ENCODE measurements around the gene LIME1. TPM values are rescaled to one million over a fixed set of nuclear protein-coding genes. Genes with fewer than 3 reads are reported as not detected.

Gene LIME1, protein sequence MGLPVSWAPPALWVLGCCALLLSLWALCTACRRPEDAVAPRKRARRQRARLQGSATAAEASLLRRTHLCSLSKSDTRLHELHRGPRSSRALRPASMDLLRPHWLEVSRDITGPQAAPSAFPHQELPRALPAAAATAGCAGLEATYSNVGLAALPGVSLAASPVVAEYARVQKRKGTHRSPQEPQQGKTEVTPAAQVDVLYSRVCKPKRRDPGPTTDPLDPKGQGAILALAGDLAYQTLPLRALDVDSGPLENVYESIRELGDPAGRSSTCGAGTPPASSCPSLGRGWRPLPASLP
- 2.4 and 3.6 TPM in 2 replicates for total RNA-seq (2014; rRNA removed; shearing (Covaris generic))

DNA sequence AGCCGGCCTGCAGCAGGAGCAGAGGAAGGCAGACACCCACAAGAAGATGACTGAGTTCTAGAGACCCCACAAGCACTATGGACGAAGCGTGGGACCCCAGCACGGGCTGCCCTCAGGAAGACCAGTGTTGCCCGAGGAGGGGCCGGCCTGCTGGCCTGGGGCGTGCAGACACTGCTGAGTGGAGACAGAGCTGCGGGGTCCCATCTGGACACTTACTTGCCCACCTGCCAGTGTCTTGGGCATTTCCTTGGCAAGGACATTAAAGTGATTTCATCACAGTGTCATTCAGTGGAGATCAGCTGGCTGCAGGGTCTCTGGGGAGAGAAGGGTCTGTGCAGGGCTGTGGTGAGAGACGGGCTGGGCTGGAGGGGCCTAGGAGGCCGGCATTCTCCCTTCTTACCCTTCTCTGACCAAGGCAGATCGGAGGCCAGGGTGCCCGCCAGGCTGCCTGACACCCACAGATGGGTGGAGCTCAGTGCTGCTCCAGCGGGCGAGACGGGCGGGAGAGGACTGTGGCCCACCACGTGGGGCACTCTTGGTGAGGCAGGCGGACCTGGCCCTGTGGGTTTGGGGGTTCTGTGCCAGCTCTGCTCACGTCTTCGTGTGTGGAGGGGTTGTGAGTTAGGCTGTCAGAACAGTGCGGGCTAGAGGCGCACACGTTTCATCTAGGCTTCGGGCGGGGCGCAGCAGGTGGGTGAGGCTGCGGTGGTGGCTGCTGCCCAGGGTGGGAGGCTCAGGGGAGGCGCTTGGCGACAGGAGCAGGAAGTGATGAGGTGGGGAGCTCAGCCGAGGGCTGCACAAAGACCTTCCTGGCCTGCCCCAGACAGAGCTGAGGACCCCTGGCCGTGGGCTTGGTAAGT lies at the start of gene LIME1:
Gene LIME1 (plus strand): TSS at position 806 of the 860 bp plus-strand sequence. CDS start 886 bp downstream, outside the sequence.
- DNase-seq (ENCODE audit: low read depth) = no peak

DNA sequence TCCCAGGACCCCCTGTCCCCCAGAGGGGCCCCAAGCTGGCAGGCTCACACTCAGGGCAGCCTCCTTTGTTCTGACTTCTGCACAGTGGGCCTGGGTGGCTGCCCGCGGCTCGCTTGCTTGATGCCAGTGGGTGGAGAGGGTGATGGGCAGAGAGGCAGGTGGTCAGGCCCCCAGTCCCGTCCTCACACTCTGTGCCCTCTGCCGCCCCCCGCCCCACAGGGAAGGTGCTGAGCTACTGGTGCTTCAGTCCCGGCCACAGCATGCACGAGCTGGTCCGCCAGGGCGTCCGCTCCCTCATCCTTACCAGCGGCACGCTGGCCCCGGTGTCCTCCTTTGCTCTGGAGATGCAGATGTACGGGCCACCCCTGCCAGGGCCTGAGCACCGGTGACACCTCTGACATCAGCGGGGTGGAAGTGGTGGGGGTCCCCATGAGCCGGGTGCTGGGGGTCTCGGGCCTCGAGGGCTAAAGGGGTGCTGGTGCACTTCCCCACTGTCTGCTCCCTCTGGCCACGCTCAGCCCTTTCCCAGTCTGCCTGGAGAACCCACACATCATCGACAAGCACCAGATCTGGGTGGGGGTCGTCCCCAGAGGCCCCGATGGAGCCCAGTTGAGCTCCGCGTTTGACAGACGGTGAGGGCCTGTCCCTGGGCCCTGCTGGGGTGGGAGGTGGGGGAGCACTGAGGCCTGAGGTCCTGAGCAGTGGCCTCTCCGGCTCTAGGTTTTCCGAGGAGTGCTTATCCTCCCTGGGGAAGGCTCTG lies 48.9 kb upstream of the LIME1 start:
- no peak for DNase-seq (ENCODE audit: low read depth)

DNA sequence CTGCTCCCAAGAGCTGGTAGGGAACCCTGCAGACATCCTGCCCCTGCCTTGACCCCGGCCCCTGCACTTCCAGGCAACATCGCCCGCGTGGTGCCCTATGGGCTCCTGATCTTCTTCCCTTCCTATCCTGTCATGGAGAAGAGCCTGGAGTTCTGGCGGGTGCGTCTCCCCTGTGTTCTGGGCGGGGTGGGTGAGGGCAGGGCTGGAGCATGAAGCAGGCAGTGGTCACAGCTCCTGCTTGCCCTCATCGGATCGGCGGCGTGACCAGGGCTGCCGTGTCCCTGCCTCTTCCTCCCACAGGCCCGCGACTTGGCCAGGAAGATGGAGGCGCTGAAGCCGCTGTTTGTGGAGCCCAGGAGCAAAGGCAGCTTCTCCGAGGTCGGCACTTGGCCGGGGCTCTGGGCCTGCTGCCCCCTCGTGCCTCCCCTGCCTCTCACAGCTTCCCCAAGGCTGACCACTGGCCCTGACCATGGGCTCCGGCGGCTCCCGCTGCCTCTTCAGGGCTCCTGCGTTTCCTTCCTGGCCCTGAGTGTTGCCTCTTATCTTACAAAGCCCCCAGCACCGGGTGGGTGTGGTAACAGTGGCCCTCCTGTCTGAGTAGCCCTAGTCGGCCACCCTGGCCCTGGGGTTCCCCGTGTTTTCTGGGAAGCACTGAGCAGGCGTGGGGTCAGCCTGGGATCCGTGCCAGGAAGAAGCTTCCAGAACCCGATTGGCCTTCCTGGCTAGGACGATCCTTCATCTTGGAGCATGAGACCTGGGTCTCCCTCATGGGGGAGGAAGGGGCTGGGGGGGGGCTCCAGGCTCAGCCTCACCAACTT lies 48.0 kb upstream of the LIME1 start:
- no peak for DNase-seq (ENCODE audit: low read depth)

DNA sequence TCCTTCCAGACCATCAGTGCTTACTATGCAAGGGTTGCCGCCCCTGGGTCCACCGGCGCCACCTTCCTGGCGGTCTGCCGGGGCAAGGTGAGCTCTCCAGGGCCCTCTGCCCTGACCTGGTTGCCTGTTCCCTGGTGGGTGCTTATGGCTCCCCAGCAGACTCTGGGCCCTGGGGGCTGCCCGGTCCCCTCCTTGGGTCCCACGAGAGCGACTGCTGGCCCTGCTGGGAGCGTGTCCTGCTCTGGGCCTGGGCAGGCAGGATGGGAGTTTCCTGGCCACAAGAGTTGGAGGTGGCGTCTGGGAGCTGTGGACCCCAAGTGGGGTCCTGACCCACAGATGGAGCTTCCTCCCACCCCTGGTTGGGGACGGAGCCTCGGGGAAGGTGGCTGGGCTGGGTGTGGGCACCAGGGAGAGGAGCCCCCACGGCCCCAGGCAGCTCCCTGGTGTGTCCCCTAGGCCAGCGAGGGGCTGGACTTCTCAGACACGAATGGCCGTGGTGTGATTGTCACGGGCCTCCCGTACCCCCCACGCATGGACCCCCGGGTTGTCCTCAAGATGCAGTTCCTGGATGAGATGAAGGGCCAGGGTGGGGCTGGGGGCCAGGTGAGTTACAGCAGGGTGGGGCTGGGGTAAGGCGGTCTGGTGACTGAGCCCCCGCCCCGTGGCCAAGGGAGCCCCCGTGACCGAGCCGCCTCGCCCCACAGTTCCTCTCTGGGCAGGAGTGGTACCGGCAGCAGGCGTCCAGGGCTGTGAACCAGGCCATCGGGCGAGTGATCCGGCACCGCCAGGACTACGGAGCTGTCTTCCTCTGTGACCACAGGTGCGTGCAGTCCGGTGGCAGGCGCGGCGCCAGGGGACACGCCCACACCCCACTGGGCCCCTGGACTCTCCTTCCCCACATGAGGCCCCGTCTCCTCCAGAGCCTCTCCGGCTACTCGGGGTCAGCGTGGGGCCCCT lies 47.1 kb upstream of the LIME1 start:
- DNase-seq (ENCODE audit: low read depth) = peak; percentile 8

DNA sequence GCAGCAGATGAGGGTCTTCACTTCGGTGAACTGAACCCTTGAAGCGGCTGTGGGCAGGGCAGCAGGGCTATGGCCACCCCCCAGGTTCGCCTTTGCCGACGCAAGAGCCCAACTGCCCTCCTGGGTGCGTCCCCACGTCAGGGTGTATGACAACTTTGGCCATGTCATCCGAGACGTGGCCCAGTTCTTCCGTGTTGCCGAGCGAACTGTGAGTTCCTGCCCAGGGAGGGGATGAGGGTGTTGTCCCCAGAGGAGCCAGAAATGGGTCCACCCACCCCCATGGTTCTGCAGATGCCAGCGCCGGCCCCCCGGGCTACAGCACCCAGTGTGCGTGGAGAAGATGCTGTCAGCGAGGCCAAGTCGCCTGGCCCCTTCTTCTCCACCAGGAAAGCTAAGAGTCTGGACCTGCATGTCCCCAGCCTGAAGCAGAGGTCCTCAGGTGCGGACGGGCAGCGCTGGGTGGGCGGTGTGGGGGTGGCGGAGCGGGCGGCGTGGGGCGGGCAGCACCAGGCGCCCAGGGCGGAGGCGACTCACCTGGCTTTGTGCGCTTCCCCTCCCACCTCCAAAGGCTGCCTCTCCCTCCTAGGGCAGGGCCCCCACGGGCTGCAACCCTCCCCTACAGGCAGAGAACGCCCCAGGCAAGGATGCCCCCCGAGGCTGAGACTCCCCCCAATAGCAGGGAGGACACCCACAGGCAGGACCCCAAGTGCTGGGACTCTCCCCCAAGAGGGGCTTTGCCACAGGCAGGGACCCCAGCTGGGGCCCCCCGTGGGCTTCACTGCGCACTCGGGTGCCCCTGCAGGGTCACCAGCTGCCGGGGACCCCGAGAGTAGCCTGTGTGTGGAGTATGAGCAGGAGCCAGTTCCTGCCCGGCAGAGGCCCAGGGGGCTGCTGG lies 46.2 kb upstream of the LIME1 start:
- DNase-seq (ENCODE audit: low read depth) = no peak

DNA sequence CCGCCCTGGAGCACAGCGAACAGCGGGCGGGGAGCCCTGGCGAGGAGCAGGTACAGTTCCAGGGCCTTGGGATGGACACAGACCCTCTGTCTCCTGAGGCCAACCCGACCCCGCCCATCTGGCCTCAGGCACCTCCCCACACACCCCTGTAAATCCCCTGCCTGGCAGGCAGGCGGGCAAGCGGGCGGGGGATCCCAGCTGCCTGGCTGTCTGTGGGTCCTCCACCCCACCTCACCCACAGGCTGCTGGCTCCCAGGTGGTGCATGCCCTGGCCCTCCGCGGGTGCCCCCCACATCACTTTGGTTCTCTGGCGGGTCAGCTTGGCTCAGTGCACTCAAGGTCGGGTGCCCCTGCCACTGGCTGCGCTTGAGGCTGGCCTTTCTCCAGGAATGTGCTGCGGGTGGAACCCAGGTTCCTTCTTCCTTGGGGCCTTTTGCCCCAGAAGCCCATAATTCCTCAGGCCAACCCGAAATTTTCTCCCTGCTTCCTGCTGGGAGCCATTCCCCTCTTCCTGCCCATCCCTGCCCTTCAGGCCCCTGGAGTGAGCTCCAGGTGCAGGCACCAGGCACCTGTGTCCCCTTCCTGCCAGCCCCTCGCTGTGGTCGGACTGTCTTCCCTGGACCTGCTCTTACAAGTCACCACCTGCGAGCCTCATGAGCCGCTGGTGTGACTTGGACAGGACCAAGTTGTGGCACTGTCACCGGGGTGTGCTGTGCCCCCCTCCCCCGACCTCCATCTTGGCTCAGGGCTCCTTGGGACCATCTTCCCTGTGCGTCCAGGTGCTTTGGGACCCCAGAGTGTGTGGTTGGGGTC lies 45.4 kb upstream of the LIME1 start:
- no peak for DNase-seq (ENCODE audit: low read depth)

DNA sequence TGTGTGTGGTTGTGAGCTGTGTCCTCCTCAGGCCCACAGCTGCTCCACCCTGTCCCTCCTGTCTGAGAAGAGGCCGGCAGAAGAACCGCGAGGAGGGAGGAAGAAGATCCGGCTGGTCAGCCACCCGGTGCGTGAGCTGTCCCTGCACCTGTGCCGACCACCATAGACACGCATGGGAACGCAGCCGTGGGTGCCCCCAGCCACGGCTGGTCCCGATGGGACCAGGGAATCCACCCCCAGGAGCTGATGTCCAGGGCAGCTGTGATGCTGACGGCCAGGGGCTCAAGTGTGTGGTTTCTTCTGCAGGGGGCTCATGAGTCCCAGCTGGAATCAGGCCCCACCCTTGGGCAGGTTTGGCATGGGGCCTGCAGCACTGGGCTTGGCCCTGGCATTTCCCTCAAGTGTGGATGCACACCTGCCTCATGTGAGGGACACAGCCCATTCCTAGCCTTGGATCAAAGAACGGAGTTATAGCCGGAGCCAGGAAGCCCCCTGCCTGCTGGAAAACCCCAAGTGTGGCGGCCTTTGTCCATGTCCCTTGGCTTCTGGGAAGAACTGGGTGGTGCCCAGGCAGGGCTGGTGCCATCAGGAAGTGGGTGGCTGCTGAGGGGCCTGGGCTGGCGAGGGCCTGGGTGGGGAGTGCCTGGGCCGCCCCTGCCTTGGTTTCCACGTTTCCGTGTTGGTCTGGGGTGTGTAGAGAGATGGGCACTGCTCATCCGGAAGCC lies 44.6 kb upstream of the LIME1 start:
- no peak for DNase-seq (ENCODE audit: low read depth)

DNA sequence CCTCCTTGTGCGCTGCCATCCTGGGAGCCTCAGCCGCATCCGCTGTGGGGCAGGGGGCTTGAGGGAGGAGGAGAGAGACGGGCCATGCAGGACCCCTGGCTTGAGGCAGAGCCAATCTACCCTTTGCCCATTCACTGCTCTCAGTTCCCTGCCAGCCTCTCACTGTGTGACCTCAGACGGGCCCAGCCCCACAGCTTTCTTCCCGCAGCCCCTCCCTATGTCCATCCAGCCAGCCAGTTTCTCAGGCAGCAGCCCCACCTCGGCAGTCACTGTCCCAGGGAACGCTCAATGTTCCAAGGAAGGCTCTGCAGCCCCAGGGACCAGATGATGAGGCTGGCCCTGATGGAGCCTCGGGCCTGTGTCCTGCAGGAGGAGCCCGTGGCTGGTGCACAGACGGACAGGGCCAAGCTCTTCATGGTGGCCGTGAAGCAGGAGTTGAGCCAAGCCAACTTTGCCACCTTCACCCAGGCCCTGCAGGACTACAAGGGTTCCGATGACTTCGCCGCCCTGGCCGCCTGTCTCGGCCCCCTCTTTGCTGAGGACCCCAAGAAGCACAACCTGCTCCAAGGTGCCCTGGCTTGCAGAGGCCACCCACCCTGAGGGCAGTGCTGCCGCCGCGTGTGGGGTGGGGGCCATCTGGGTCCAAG lies 43.9 kb upstream of the LIME1 start:
- DNase-seq (ENCODE audit: low read depth) = no peak

DNA sequence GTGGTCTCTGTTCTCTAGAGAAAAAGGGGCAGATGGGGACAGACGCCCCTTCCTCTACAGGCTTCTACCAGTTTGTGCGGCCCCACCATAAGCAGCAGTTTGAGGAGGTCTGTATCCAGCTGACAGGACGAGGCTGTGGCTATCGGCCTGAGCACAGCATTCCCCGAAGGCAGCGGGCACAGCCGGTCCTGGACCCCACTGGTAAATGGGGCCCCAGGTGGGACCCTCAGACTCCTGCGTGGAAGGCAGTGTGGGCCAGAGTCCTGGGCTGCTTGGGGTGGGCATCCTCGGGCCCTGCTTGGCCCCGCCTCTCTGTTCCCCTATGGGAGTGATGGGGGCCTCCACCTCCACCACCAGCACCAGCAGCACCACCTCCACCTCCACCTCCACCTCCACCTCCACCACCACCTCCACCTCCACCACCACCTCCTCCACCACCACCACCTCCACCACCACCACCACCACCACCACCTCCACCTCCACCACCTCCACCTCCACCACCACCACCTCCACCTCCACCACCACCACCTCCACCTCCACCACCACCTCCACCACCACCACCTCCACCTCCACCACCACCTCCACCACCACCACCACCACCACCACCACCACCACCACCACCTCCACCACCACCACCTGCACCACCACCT lies 43.3 kb upstream of the LIME1 start:
- no peak for DNase-seq (ENCODE audit: low read depth)

DNA sequence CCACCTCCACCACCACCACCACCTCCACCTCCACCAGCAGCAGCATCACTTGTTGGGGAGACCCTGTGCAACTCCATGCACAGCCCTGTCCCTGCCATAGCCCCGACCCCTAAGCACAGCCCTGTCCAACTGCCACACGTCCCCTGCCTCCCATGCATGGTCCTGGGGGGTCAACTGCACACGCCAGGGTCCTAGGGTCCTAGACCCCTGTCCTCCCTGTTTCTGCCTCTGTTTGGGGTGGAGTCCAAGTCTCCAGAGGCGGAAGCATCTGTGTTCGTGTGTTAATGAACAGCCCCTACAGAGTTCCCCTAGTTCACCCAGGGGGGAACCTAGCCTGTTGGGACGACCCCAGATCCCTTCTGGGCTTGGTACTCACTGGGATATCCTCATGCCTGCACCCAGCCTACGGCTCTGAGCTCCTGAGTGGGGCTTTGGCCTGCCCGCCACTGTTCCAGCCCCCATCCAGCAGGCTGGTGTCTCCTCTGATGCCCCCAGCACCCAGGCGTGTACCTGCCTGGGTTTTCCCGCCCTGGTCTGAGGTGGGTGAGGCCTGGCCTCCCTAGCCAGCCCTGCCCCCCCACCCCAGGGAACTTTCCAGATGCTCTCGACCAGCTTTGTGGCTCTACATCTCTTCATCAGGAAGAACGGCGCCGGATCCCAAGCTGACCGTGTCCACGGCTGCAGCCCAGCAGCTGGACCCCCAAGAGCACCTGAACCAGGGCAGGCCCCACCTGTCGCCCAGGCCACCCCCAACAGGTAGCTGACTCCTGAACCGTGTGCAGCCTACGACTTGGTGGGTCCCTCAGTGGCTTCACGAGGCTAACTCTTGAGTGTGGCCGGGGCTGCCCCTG lies 42.5 kb upstream of the LIME1 start:
- DNase-seq (ENCODE audit: low read depth) = no peak

DNA sequence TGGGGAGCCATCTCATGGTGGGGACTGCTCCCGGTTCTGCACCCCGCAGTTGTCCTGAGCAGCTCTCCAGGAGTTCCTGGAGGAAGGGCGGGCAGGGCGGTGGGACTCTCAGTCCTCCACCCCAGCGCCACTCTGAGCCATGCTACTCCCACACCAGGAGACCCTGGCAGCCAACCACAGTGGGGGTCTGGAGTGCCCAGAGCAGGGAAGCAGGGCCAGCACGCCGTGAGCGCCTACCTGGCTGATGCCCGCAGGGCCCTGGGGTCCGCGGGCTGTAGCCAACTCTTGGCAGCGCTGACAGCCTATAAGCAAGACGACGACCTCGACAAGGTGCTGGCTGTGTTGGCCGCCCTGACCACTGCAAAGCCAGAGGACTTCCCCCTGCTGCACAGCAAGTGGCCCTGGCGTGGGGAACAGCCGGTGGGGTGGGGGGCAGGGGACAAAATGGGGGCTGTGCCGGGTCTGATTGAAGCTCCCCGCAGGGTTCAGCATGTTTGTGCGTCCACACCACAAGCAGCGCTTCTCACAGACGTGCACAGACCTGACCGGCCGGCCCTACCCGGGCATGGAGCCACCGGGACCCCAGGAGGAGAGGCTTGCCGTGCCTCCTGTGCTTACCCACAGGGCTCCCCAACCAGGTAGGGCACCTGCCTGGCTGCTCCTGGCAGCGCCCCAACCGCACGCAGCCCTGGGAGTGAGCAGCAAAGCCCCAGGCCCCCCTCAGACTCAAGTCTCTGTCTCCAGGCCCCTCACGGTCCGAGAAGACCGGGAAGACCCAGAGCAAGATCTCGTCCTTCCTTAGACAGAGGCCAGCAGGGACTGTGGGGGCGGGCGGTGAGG lies 41.7 kb upstream of the LIME1 start:
- DNase-seq (ENCODE audit: low read depth) = no peak

DNA sequence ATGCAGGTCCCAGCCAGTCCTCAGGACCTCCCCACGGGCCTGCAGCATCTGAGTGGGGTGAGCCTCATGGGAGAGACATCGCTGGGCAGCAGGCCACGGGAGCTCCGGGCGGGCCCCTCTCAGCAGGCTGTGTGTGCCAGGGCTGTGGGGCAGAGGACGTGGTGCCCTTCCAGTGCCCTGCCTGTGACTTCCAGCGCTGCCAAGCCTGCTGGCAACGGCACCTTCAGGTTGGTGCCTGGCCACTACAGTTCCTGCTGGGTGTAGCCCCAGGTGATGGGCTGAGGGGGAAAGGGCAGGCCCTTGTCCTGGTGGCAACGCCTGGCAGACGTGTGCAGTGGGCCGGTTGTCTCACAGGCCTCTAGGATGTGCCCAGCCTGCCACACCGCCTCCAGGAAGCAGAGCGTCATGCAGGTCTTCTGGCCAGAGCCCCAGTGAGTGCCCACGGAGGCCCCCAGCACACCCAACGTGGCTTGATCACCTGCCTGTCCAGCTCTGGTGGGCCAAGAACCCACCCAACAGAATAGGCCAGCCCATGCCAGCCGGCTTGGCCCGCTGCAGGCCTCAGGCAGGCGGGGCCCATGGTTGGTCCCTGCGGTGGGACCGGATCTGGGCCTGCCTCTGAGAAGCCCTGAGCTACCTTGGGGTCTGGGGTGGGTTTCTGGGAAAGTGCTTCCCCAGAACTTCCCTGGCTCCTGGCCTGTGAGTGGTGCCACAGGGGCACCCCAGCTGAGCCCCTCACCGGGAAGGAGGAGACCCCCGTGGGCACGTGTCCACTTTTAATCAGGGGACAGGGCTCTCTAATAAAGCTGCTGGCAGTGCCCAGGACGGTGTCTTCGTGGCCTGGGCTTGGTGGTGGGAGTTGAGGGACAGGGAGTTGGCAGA lies 40.8 kb upstream of the LIME1 start:
- no peak for DNase-seq (ENCODE audit: low read depth)

DNA sequence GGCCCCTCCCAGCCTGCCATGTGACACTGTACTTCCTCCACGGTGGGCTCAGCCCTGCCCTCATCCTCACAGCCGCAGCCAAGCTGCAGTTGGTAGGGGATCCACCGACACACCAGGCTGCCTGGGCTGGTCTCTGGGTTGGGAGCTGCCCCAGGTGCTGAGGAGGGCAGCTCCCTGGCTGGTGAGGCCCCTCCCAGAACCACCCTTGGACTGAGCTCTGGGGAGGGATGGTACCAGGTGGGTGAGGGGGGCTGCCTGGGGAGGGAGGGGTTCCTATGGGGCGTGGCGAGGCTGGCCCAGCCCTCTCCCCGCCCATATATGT lies 40.2 kb upstream of the LIME1 start:
- DNase-seq (ENCODE audit: low read depth) = peak; percentile 71
